Thyroid gland (tissue), 4 donors: ENCODE measurements around the gene LARGE1.

Experiments used
- CTCF ChIP-seq, 6 experiments: fragments of 200-600 bp in 3 of 6; fragments of 450-650 bp in 3 of 6; sonication (generic) in 3 of 6; IDR thresholded peaks; one replicate each; pipeline ENCODE4 v1.5.1; 2016 to 2019; ENCODE audit warnings: antibody characterized with exemption in 6 of 6, mild to moderate bottlenecking in 2 of 6, inconsistent platforms in 1 of 6, moderate library complexity in 1 of 6
- POLR2A ChIP-seq, 2 donors: fragments of 450-650 bp; IDR thresholded peaks; one replicate each; pipeline ENCODE4 v1.6.1; 2017; ENCODE audit warnings: antibody characterized with exemption in 2 of 2, mild to moderate bottlenecking in 2 of 2, moderate library complexity in 1 of 2

GRCh38 chr22:33920927-33921524 is 750 bp upstream of the LARGE1 start:
- TF ChIP-seq CTCF (IDR thresholded peaks at IDR 0.05) (no peak), POLR2A (IDR thresholded peaks at IDR 0.05) (peak; percentile 79 to 97)
